Lung (tissue), 12 donors: Measurements from ENCODE around the gene SLC13A5. TPM values are rescaled to one million over a fixed set of nuclear protein-coding genes. Genes with fewer than 3 reads are reported as not detected.

Source experiments
- ATAC-seq: fragments of 200-7000 bp; cut with Tn5 transposase; one replicate; pipeline ENCODE4 v1.9.1; 2020; ENCODE audit warnings: moderate number of reproducible peaks; ENCODE audit not compliant: insufficient read depth, low FRiP score
- DNase-seq, 3 donors: peaks; one replicate each; pipeline ENCODE4 v3.0.0-alpha.2; 2013 to 2017
- H3K27ac ChIP-seq, 2 donors: one replicate each; pipeline ENCODE4 v1.5.1; 2013; ENCODE audit warnings: mild to moderate bottlenecking in 2 of 2, moderate library complexity in 2 of 2, control low read depth in 1 of 2, inconsistent platforms in 1 of 2, low read depth in 1 of 2, low read length in 1 of 2
- H3K27me3 ChIP-seq, 3 donors: one replicate each; pipeline ENCODE4 v1.5.1; 2013; ENCODE audit warnings: low read length in 2 of 3; ENCODE audit not compliant: control insufficient read depth in 3 of 3, insufficient read depth in 3 of 3
- H3K36me3 ChIP-seq, 4 donors: one replicate each; pipeline ENCODE4 v1.5.1; 2013; ENCODE audit warnings: low read length in 4 of 4, mild to moderate bottlenecking in 1 of 4, moderate library complexity in 1 of 4; ENCODE audit not compliant: control insufficient read depth in 4 of 4, insufficient read depth in 4 of 4
- H3K4me1 ChIP-seq, 5 donors: one replicate each; pipeline ENCODE4 v1.5.1; 2013; ENCODE audit warnings: low read length in 5 of 5, mild to moderate bottlenecking in 2 of 5, moderate library complexity in 1 of 5; ENCODE audit not compliant: control insufficient read depth in 5 of 5, insufficient read depth in 5 of 5
- H3K4me3 ChIP-seq: one replicate; pipeline ENCODE4 v1.5.1; 2013; ENCODE audit warnings: mild to moderate bottlenecking, control low read depth, moderate library complexity
- H3K9ac ChIP-seq, 2 donors: one replicate each; pipeline ENCODE4 v1.5.1; 2013; ENCODE audit warnings: low read length in 2 of 2, control low read depth in 1 of 2; ENCODE audit not compliant: insufficient read depth in 1 of 2
- H3K9me3 ChIP-seq, 4 donors: one replicate each; pipeline ENCODE4 v1.5.1; 2013; ENCODE audit warnings: low read length in 3 of 4, mild to moderate bottlenecking in 1 of 4, moderate library complexity in 1 of 4; ENCODE audit not compliant: control insufficient read depth in 4 of 4, insufficient read depth in 3 of 4
- WGBS, 2 donors: extraction: QIAGEN DNeasy Blood & Tissue Kit; methylation state at CpG; one replicate each; pipeline ENCODE4 v1.1.7; 2013; 5-methylcytosine and 5-hydroxymethylcytosine counted together
- polyA plus RNA-seq, 2 donors: library from polyadenylated mRNA; stranded (reverse); fragments of 200-250 nt; gene quantifications; one replicate each; pipeline ENCODE4 v1.2.1, GENCODE V29; 2013
- total RNA-seq, 2 donors: library from RNA; depleted of rRNA in 1 of 2; stranded (reverse); fragments of >200 nt in 1 of 2; gene quantifications; one replicate each; pipeline ENCODE4 v1.2.1, GENCODE V29; 2014 to 2021
- TF ChIP-seq, protein P1 (sequence below): IDR thresholded peaks from 2 replicates; pipeline ENCODE4 v1.5.1; 2012; ENCODE audit warnings: mild to moderate bottlenecking; ENCODE audit errors: control extremely low read depth, extremely low read depth
- donor health status: control.
- donor health status: control.
- donor health status: Bipolar disorder and iron deficiency.
- donor health status: healthy.
- donor health status: DM: yes; HTN: yes; CAD: no.

Gene SLC13A5
- total and polyA plus RNA-seq, 4 donors = 0.18 TPM; not detected in 3

GRCh38 chr17:6683081-6683684, 30.0 kb downstream of the SLC13A5 start:
- 63 to 81% methylated on average over 3 of the region's 3 CpGs for WGBS, 2 donors
- H3K36me3 ChIP-seq = no peaks in the 10 kb centered on the region
- no peak overlapping the region for H3K9ac ChIP-seq
- DNase-seq = no peak
- ATAC-seq = no peak
- H3K4me3 ChIP-seq = no peak overlapping the region
- no peaks in the 10 kb centered on the region for H3K4me1 ChIP-seq
- no peaks in the 10 kb centered on the region for H3K9me3 ChIP-seq
- TF ChIP-seq, protein P1, sequence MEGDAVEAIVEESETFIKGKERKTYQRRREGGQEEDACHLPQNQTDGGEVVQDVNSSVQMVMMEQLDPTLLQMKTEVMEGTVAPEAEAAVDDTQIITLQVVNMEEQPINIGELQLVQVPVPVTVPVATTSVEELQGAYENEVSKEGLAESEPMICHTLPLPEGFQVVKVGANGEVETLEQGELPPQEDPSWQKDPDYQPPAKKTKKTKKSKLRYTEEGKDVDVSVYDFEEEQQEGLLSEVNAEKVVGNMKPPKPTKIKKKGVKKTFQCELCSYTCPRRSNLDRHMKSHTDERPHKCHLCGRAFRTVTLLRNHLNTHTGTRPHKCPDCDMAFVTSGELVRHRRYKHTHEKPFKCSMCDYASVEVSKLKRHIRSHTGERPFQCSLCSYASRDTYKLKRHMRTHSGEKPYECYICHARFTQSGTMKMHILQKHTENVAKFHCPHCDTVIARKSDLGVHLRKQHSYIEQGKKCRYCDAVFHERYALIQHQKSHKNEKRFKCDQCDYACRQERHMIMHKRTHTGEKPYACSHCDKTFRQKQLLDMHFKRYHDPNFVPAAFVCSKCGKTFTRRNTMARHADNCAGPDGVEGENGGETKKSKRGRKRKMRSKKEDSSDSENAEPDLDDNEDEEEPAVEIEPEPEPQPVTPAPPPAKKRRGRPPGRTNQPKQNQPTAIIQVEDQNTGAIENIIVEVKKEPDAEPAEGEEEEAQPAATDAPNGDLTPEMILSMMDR = no peak
- no peak overlapping the region for H3K27ac ChIP-seq
- H3K27me3 ChIP-seq = peaks cover 0 to 3% (median 0%) of the 10 kb centered on the region in 3 donors

DNA sequence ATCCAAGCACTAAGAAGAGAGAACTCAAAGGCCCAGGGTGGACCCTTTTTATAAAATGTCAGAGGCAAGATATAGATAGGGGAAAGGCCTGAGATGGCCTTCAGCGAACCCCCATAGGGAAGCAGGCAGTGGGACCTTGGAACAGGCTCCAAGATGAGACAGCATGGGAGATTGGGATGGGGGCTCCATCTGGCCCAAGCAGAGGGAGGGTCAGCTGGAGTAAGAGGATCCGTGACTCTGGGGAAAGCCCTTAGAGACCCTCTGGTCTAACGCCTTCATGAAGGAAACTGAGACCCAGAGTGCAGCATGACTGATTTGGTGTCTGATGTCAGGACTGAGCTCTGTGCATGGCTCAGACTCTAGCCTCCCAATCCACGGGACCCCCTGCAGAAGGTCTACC, 30.8 kb downstream of the SLC13A5 start:
- Histone ChIP-seq H3K36me3 (no peaks in the 10 kb centered on the region), H3K27me3 (peaks cover 0 to 3% (median 0%) of the 10 kb centered on the region in 3 donors), H3K4me1 (no peaks in the 10 kb centered on the region), H3K27ac (no peak overlapping the region), H3K4me3 (no peak overlapping the region), H3K9me3 (no peaks in the 10 kb centered on the region), H3K9ac (no peak overlapping the region)
- ATAC-seq = no peak
- TF ChIP-seq, protein P1 = no peak
- 88 to 95% methylated on average over 4 of the region's 4 CpGs for WGBS, 2 donors
- DNase-seq = no peak

- DNase-seq (no peak), ATAC-seq (no peak)
- H3K9ac ChIP-seq = no peak overlapping the region
- H3K9me3 ChIP-seq = no peaks in the 10 kb centered on the region
- TF ChIP-seq, protein P1 = no peak
- 76 to 89% methylated on average over 5 of the region's 5 CpGs for WGBS, 2 donors
- H3K36me3 ChIP-seq = no peaks in the 10 kb centered on the region
- no peaks in the 10 kb centered on the region for H3K4me1 ChIP-seq
- no peaks in the 10 kb centered on the region for H3K27me3 ChIP-seq
- no peak overlapping the region for H3K4me3 ChIP-seq
- H3K27ac ChIP-seq = no peak overlapping the region
These were observed 31.5 kb downstream of the SLC13A5 start for GRCh38 chr17:6681671-6682070.

DNA sequence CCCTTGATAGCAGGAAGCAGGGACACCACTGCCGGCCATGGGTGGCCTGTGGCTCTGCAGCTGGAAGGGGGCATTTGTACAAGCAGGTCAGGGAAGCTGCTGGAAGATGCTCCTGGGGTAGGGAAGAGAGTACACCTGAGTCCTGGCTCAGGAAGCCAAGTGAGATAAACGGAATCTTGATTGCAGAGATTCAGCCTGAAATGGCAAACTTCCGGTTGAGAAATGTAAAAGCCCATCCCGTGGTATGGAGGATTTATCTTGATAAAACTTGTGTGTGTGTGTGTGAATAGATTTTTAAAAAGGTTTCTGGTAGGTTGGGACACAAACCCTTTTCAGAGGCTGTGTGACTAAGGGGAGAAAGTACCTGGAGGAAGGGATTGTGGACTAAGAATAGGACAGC, 32.0 kb downstream of the SLC13A5 start:
- Histone ChIP-seq H3K9me3 (no peaks in the 10 kb centered on the region), H3K27me3 (no peaks in the 10 kb centered on the region), H3K4me1 (no peaks in the 10 kb centered on the region), H3K36me3 (no peaks in the 10 kb centered on the region), H3K9ac (no peak overlapping the region), H3K27ac (no peak overlapping the region), H3K4me3 (no peak overlapping the region)
- DNase-seq (no peak), ATAC-seq (no peak)
- TF ChIP-seq, protein P1 = no peak
- WGBS, 2 donors = 67 to 86% methylated on average over 4 of the region's 4 CpGs
